Vagina (tissue), 2 donors: ENCODE results near the gene IL37. TPM values are rescaled to one million over a fixed set of nuclear protein-coding genes. Genes with fewer than 3 reads are reported as not detected.

Source experiments
- DNase-seq, 2 donors: peaks; one replicate each; pipeline ENCODE4 v3.0.0-alpha.2; 2017; ENCODE audit errors: extremely low spot score in 2 of 2
- H3K27ac ChIP-seq: fragments of 200-600 bp; sonication (generic); one replicate; pipeline ENCODE4 v1.5.1; 2019
- H3K27me3 ChIP-seq: fragments of 200-600 bp; sonication (generic); one replicate; pipeline ENCODE4 v1.5.1; 2019
- H3K36me3 ChIP-seq, 2 donors: fragments of 200-600 bp; sonication (generic); one replicate each; pipeline ENCODE4 v1.5.1; 2017 to 2019
- H3K4me1 ChIP-seq: fragments of 200-600 bp; sonication (generic); one replicate; pipeline ENCODE4 v1.5.1; 2019
- H3K4me3 ChIP-seq, 2 donors: fragments of 200-600 bp; sonication (generic); 1 replicate in 1 of 2; 2 replicates in 1 of 2; pipeline ENCODE4 v1.5.1; 2016 to 2019
- H3K9me3 ChIP-seq: fragments of 200-600 bp; sonication (generic); one replicate; pipeline ENCODE4 v1.5.1; 2019
- POLR2A ChIP-seq, 2 donors: fragments of 450-650 bp; IDR thresholded peaks; one replicate each; pipeline ENCODE4 v1.6.1; 2017; ENCODE audit warnings: antibody characterized with exemption in 2 of 2, mild to moderate bottlenecking in 2 of 2, moderate library complexity in 2 of 2
- POLR2AphosphoS5 ChIP-seq, 2 donors: sonication (generic); formaldehyde crosslinking; IDR thresholded peaks; one replicate each; pipeline ENCODE4 v1.9.0; 2017; ENCODE audit warnings: antibody characterized with exemption in 2 of 2, mild to moderate bottlenecking in 2 of 2, low read depth in 1 of 2; ENCODE audit not compliant: insufficient read depth in 1 of 2
- intact Hi-C: fragments of 100-400 bp; cut with DNase I; formaldehyde crosslinking; loops from one replicate; pipeline ENCODE4 v1.15.1; 2023
- total RNA-seq: library from RNA; depleted of rRNA; stranded (reverse); fragments of >200 nt; gene quantifications from one replicate; pipeline ENCODE4 v1.2.3, GENCODE V29; 2016
- TF ChIP-seq, protein P1 (sequence below), 3 experiments: fragments of 450-650 bp in 2 of 3; fragments of 200-600 bp in 1 of 3; sonication (generic) in 1 of 3; IDR thresholded peaks; one replicate each; pipeline ENCODE4 v1.5.1; 2017 to 2019; ENCODE audit warnings: antibody characterized with exemption in 3 of 3, mild to moderate bottlenecking in 2 of 3, moderate library complexity in 2 of 3

The IL37 gene
- total RNA-seq, 1 donor from 2014 or later: not detected

DNA sequence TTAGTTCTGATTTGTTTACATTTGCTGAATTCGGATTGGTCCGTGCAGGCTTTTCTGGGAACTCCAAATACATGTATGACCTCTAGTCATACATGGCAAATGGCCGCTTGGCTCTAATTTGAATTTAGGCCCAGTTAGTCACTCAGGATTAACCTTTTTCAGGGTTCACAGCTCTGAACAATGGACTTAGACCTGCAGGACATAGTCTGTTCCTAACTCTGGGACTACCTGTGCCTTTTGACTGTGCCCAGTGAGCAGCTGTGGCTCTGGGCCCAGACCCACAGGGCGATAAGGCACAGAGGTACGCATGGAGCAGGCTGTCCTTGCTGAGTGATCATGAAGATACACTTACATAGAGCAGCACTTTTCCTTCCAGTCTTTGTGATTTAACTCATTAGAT is 28.5 kb downstream of the IL37 start:
- Histone ChIP-seq H3K36me3 (no peaks in the 10 kb centered on the region), H3K9me3 (no peaks in the 10 kb centered on the region), H3K4me3 (no peak overlapping the region), H3K27ac (no peak overlapping the region), H3K27me3 (no peaks in the 10 kb centered on the region), H3K4me1 (no peaks in the 10 kb centered on the region)
- peak in 1 of 2 donors; percentile 42 for DNase-seq
- TF ChIP-seq POLR2A (IDR thresholded peaks at IDR 0.05) (no peak), POLR2AphosphoS5 (IDR thresholded peaks at IDR 0.05; ENCODE audit: insufficient read depth in 1 of 2, low read depth in 1 of 2) (no peak)
- TF ChIP-seq, protein P1, sequence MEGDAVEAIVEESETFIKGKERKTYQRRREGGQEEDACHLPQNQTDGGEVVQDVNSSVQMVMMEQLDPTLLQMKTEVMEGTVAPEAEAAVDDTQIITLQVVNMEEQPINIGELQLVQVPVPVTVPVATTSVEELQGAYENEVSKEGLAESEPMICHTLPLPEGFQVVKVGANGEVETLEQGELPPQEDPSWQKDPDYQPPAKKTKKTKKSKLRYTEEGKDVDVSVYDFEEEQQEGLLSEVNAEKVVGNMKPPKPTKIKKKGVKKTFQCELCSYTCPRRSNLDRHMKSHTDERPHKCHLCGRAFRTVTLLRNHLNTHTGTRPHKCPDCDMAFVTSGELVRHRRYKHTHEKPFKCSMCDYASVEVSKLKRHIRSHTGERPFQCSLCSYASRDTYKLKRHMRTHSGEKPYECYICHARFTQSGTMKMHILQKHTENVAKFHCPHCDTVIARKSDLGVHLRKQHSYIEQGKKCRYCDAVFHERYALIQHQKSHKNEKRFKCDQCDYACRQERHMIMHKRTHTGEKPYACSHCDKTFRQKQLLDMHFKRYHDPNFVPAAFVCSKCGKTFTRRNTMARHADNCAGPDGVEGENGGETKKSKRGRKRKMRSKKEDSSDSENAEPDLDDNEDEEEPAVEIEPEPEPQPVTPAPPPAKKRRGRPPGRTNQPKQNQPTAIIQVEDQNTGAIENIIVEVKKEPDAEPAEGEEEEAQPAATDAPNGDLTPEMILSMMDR (IDR thresholded peaks at IDR 0.05): no peak
- intact Hi-C loops: loop anchor here (10.0 kb wide), 1 partner anchor 185 kb away; no protein-coding TSS in a partner anchor

DNA sequence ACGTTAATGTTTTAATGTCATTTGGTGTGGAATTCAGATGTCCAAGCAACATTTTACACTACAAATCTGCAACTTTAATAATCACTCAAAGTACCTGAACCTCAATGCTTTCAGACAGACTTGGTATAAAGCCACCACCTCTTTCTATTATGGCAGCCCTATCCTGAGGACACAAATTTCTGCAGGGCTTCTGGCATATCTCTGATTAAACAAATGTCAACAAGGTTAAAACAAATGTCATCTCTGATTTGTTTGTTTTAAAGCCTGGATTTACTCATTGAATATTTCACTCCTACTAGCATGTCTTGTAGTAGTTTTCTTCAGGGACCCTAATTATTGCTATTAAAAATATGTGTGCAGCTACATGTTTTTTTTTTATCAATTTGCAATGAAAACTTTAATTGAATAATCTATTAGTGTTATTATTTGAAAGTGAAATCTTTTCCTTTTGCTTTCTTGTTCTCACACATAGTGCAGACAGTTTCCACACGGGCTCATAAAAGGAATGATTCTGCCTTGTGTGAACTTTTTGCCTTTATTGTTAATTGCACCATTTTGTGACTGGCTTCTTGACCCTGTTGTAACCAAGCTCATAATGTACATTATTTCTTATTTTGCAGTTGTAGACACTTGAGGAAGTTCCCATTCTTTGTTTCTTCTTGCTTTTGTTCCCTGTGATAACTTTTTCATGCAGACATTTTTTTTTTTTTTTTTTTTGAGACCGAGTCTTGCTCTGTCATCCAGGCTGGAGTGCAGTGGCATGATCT is 30.1 kb downstream of the IL37 start:
- Histone ChIP-seq H3K36me3 (no peaks in the 10 kb centered on the region), H3K4me3 (no peak overlapping the region), H3K9me3 (peaks cover 6% of the 10 kb centered on the region), H3K27me3 (no peaks in the 10 kb centered on the region), H3K27ac (no peak overlapping the region), H3K4me1 (no peaks in the 10 kb centered on the region)
- DNase-seq: no peak
- intact Hi-C loops: no loop called here
- TF ChIP-seq, protein P1 (IDR thresholded peaks at IDR 0.05): no peak
- TF ChIP-seq POLR2A (IDR thresholded peaks at IDR 0.05): no peak
- TF ChIP-seq POLR2AphosphoS5 (IDR thresholded peaks at IDR 0.05; ENCODE audit: insufficient read depth in 1 of 2, low read depth in 1 of 2): no peak

DNA sequence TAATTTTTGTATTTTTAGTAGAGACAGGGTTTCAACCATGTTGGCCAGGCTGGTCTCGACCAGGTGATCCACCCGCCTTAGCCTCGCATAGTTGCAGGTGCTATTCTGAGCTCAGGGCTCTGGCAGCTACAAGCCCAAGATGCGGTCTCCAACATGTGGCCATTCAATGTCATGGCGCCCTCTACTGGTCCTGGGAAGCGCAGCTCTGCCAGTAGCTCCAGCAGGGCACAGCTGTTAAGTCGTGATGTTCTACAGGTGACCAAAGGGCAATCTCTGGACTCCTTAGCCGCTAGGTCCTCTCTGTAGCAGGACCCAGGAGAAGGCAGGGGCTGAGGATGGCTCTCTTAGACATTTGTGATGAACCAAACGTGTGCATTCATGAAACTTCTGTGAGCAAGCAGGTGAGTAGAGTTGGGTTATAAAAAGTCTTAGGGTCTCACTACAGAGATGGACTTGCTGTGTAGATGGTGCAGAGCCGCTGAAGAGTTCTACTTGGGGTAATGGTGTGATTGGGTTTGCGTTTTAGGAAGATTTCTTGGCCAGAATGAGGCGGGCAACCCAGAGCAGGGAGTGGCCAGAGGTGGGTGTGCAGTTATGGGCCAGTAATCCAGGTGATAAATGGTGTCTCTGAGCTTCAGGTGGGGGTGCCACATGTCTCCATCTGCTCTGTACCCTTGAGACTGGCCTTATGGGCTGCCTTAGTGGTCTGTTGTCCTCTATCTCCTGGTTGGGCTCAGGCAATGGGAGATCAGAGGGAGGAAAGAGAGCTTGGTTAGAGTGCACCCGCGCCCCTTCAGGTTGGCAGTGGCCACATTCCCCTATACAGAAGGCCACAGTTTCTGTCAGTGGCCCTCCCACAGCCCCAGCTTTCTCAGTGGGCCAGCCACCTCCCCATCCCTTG is 31.0 kb downstream of the IL37 start:
- Histone ChIP-seq H3K36me3 (no peaks in the 10 kb centered on the region), H3K4me1 (no peaks in the 10 kb centered on the region), H3K27ac (no peak overlapping the region), H3K9me3 (peaks cover 6% of the 10 kb centered on the region), H3K27me3 (no peaks in the 10 kb centered on the region), H3K4me3 (no peak overlapping the region)
- intact Hi-C loops: no loop called here
- DNase-seq: peak in 1 of 2 donors; percentile 71
- no peak for TF ChIP-seq POLR2AphosphoS5 (IDR thresholded peaks at IDR 0.05; ENCODE audit: insufficient read depth in 1 of 2, low read depth in 1 of 2)
- TF ChIP-seq, protein P1 (IDR thresholded peaks at IDR 0.05): peak in 2 of 3 experiments; percentile 22 to 49

DNA sequence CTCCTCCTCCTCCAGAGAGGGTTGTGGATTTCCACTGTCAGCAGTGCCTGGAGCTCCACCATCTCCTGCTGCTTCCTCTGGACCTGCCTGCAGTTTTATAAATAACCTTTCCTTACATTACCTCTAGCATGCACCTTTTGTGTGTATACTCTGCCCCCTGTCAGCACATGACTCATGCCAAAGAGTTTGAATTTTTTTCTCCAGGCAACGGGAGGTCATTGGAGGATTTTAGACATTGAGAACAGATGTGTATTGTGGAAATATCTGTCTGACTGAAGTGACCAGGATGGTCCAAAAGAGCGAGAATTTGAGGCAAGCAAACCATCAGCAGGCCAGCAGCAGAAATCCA is 31.7 kb downstream of the IL37 start:
- TF ChIP-seq, protein P1 (IDR thresholded peaks at IDR 0.05): no peak
- TF ChIP-seq POLR2A (IDR thresholded peaks at IDR 0.05): no peak
- TF ChIP-seq POLR2AphosphoS5 (IDR thresholded peaks at IDR 0.05; ENCODE audit: insufficient read depth in 1 of 2, low read depth in 1 of 2): no peak
- DNase-seq: no peak
- H3K27ac ChIP-seq: no peak overlapping the region
- intact Hi-C loops: no loop called here
- no peaks in the 10 kb centered on the region for H3K27me3 ChIP-seq
- no peaks in the 10 kb centered on the region for H3K4me1 ChIP-seq
- H3K36me3 ChIP-seq: no peaks in the 10 kb centered on the region
- no peak overlapping the region for H3K4me3 ChIP-seq
- H3K9me3 ChIP-seq: peaks cover 6% of the 10 kb centered on the region
